HFFc6 (cell line): ENCODE measurements around the gene NUDT17. TPM values are rescaled to one million over a fixed set of nuclear protein-coding genes. Genes with fewer than 3 reads are reported as not detected.
A peak's percentile ranks its signal among the peaks of the same experiment; 100 is the strongest.

Experiments
- DNase-seq: peaks from one replicate; pipeline ENCODE4 v3.0.0-alpha.2; 2018
- H3K27ac Mint-ChIP-seq: 2 replicates; pipeline ENCODE4 v1.8.0; 2020; ENCODE audit warnings: mild to moderate bottlenecking, mixed read lengths
- H3K27me3 Mint-ChIP-seq: 2 replicates; pipeline ENCODE4 v1.8.0; 2021; ENCODE audit warnings: mild to moderate bottlenecking, moderate library complexity, mixed read lengths; ENCODE audit not compliant: insufficient read depth
- H3K36me3 Mint-ChIP-seq: 2 replicates; pipeline ENCODE4 v1.8.0; 2021; ENCODE audit warnings: low read depth, mixed read lengths
- H3K4me1 Mint-ChIP-seq: 2 replicates; pipeline ENCODE4 v1.8.0; 2020; ENCODE audit warnings: low read depth, mixed read lengths
- H3K4me3 Mint-ChIP-seq: 2 replicates; pipeline ENCODE4 v1.8.0; 2020; ENCODE audit warnings: mild to moderate bottlenecking, moderate library complexity, mixed read lengths
- H3K9me3 Mint-ChIP-seq: 2 replicates; pipeline ENCODE4 v1.8.0; 2020; ENCODE audit warnings: mild to moderate bottlenecking, mixed read lengths
- microRNA-seq: library from miRNA; unstranded; fragments of <30 nt; microRNA quantifications from one replicate; pipeline ENCODE4, GENCODE V29; 2019
- total RNA-seq, 6 experiments: library from RNA; stranded (reverse); fragmentation: NEBNext Ultra II Directional; extraction: Animal tissue kit (Norgen Biotek cat#: 25700); gene quantifications; 2 replicates in 1 of 6; 3 replicates in 5 of 6; pipeline ENCODE4 v1.2.3, GENCODE V29; 2021
- TF ChIP-seq, protein P1 (sequence below): fragments of 200-600 bp; sonication (generic); IDR thresholded peaks from 2 replicates; pipeline ENCODE4 v1.5.0; 2021; ENCODE audit warnings: antibody characterized with exemption, mild to moderate bottlenecking

NUDT17 gene
- total RNA-seq, 6 experiments from 2014 or later: 2.4 to 4.5 (median 3.6) TPM

DNA sequence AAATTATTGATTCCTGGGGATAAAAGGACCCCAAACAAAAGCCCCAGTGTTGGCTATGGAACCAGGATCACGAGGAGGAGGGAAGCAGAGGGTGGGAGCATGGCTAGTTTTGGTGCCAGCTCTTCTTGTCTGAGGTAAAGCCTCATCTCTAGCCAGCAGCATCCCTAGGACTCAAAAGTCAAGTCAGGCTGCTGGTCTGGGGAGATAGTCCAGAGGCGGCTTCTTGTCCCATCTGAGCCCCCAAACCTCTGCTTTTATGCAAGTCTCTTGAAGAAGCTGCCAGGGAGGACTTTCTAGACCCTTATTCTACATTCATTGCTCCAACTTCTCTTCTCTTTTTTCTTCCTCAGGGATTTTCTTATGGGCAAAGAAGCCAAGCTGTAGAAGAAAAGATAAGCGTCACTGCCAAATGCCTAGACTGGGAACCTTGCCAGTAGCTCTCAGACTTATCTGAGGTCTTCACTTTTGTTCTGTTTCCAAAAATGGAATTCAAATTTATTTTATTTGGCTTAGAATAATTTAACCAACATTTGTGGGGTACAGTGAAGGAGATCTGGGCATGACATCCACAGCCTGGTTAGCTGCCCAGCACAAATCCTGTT, 47.2 kb downstream of the NUDT17 start:
- Mint-ChIP-seq H3K9me3 (no peaks in the 10 kb centered on the region), H3K27me3 (no peaks in the 10 kb centered on the region), H3K36me3 (peaks cover 2% of the 10 kb centered on the region; the same call in 1 of the 2 replicates), H3K27ac (peak overlapping the region; percentile 100), H3K4me3 (peak overlapping the region; percentile 87), H3K4me1 (peaks cover 31% of the 10 kb centered on the region)
- peak; percentile 10 for DNase-seq
- TF ChIP-seq, protein P1, sequence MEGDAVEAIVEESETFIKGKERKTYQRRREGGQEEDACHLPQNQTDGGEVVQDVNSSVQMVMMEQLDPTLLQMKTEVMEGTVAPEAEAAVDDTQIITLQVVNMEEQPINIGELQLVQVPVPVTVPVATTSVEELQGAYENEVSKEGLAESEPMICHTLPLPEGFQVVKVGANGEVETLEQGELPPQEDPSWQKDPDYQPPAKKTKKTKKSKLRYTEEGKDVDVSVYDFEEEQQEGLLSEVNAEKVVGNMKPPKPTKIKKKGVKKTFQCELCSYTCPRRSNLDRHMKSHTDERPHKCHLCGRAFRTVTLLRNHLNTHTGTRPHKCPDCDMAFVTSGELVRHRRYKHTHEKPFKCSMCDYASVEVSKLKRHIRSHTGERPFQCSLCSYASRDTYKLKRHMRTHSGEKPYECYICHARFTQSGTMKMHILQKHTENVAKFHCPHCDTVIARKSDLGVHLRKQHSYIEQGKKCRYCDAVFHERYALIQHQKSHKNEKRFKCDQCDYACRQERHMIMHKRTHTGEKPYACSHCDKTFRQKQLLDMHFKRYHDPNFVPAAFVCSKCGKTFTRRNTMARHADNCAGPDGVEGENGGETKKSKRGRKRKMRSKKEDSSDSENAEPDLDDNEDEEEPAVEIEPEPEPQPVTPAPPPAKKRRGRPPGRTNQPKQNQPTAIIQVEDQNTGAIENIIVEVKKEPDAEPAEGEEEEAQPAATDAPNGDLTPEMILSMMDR: no peak

DNA sequence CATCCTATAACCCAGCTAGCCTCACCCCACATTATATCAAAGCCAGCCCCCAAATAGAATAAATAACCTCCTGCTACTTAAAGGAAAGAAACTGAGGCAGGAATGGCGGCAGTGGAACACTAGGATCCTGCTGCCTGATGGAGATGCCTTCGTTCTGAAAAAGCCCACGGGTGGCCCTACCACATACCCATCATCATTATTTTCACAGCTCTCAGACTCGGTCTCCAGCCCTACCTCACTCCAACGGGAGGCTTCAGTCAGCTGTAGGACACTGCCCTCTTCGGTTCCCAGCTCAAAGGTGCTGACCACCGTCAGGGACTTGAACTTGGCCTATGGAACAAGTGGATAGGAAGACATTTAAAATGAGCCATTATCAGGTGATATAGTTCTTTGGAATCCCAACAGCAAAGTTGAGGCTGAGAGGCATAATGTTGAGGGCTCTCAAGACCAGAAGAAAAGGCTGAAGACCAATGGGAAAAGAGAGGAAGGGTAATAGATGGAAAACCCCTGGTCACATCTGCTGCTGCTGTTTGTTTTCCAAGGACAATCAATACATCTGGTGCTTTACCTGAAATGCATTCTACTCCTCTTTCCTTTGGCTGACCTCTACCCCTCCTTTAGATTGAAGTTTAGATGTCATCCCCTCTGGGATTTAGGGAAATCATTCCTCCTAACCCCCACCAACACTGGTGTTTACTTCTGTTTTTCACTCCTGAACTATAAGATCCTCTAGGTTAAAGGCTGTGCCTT, 48.1 kb downstream of the NUDT17 start:
- no peak overlapping the region for H3K4me3 Mint-ChIP-seq
- TF ChIP-seq, protein P1: no peak
- H3K9me3 Mint-ChIP-seq: no peaks in the 10 kb centered on the region
- H3K27ac Mint-ChIP-seq: peak overlapping the region; percentile 100
- no peak for DNase-seq
- H3K4me1 Mint-ChIP-seq: peaks cover 31% of the 10 kb centered on the region
- peaks cover 1% of the 10 kb centered on the region; the same call in 1 of the 2 replicates for H3K27me3 Mint-ChIP-seq
- H3K36me3 Mint-ChIP-seq: peaks cover 6% of the 10 kb centered on the region; the same call in 1 of the 2 replicates

DNA sequence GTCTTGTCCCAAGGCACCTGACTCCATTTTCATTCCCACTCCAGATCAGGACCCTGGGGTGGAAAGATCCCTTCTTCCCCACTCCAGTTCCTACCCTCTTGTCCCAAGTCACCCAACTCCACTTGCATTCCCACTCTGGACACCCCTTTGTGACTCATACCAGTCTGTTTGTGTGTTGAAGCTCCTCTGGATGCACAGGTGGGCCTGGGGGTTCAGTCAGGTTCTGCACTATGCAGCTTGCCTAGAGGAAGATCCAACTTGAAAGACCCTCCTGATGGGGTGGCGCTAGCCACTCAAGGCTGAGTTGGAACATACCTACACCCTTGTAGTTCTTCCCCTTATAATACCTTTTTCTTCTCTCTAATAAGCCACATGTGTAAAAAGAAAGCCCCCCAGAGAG, 50.0 kb downstream of the NUDT17 start:
- TF ChIP-seq, protein P1: no peak
- Mint-ChIP-seq H3K4me1 (peaks cover 31% of the 10 kb centered on the region), H3K9me3 (no peaks in the 10 kb centered on the region), H3K36me3 (peaks cover 6% of the 10 kb centered on the region; the same call in 1 of the 2 replicates), H3K27me3 (peaks cover 1% of the 10 kb centered on the region; the same call in 1 of the 2 replicates), H3K4me3 (no peak overlapping the region), H3K27ac (no peak overlapping the region)
- DNase-seq: no peak

DNA sequence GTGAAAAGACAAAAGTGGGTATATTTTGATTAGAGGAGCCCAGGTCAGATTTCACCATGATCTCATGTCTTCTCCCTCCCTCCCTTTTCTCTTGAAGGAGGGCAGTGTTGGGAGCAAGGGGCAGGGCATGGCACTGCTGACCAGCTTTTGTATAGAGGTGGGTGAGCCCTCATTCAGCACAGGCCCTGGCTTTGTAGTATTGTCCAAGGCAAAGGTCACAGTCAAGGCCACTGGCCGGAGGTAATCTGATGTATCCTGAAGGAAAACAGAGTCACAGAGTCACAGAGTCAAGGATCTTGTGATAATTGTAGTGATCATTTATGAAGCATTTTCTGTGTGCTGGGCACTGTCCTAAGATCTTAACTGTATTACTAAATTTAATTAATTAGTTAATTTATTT, 52.5 kb downstream of the NUDT17 start:
- Mint-ChIP-seq H3K9me3 (no peaks in the 10 kb centered on the region), H3K4me1 (peaks cover 8% of the 10 kb centered on the region), H3K36me3 (peaks cover 6% of the 10 kb centered on the region; the same call in 1 of the 2 replicates), H3K27ac (no peak overlapping the region), H3K27me3 (peaks cover 1% of the 10 kb centered on the region; the same call in 1 of the 2 replicates), H3K4me3 (no peak overlapping the region)
- TF ChIP-seq, protein P1: no peak
- no peak for DNase-seq

Small RNAs within 50 kb of the gene (microRNA-seq; reads per million reads assigned to microRNA genes)
- not detected for gene MIR6736

Other genes with a start within 250 kb of the NUDT17 start
- gene GPR89A, start 237.6 kb upstream of the NUDT17 start, total RNA-seq: 10 to 100 TPM; 17.1 to 22.0 (median 19.9) TPM
- gene PDZK1, start 138.3 kb upstream of the NUDT17 start, total RNA-seq: 1 to 10 TPM in 2 of 6 experiments, under 1 TPM in 4; 0.50 to 1.5 (median 0.88) TPM
- gene CD160, start 126.1 kb upstream of the NUDT17 start, total RNA-seq: not detected
- 10 to 100 TPM; 14.0 to 23.0 (median 21.2) TPM for gene RNF115, start 21.5 kb upstream of the NUDT17 start, total RNA-seq
- 10 to 100 TPM; 31.4 to 39.1 (median 35.1) TPM for gene POLR3C, start 21.4 kb upstream of the NUDT17 start, total RNA-seq
- 10 to 100 TPM; 45.2 to 53.8 (median 51.6) TPM for gene PIAS3, start 13.5 kb downstream of the NUDT17 start, total RNA-seq
- gene ANKRD35, start 40.2 kb downstream of the NUDT17 start, total RNA-seq: 1 to 10 TPM in 4 of 6 experiments, under 1 TPM in 2; 0.75 to 2.0 (median 1.1) TPM
- 1 to 10 TPM in 4 of 6 experiments, under 1 TPM in 2; 0.78 to 1.3 (median 1.0) TPM for gene ITGA10, start 64.4 kb downstream of the NUDT17 start, total RNA-seq
- 10 to 100 TPM; 30.3 to 41.1 (median 35.6) TPM for gene PEX11B, start 73.1 kb downstream of the NUDT17 start, total RNA-seq
- gene RBM8A, start 81.9 kb downstream of the NUDT17 start, total RNA-seq: 100 to 1,000 TPM; 135 to 166 (median 157) TPM
- 10 to 100 TPM; 51.0 to 59.6 (median 56.1) TPM for gene LIX1L, start 112.4 kb downstream of the NUDT17 start, total RNA-seq
- 10 to 100 TPM in 3 of 6 experiments, 1 to 10 TPM in 3; 8.1 to 14.9 (median 10.2) TPM for gene ANKRD34A, start 118.9 kb downstream of the NUDT17 start, total RNA-seq
- 10 to 100 TPM; 23.5 to 29.3 (median 26.2) TPM for gene POLR3GL, start 119.1 kb downstream of the NUDT17 start, total RNA-seq
- 10 to 100 TPM; 49.2 to 78.0 (median 59.5) TPM for gene TXNIP, start 150.9 kb downstream of the NUDT17 start, total RNA-seq
- not detected for gene HJV, start 176.1 kb downstream of the NUDT17 start, total RNA-seq